IMR-90 (cell line): ENCODE results near the gene NPAS3. TPM values are rescaled to one million over a fixed set of nuclear protein-coding genes. Genes with fewer than 3 reads are reported as not detected.

Source experiments
- ATAC-seq: fragments of 200-7000 bp; cut with Tn5 transposase; 2 replicates; pipeline ENCODE4 v1.9.1; 2020; ENCODE audit warnings: low read depth, mild to moderate bottlenecking, moderate library complexity
- BruUV-seq: library from RNA; stranded (reverse); fragments of 400-500 nt; replicated peaks from 2 replicates; lab custom pipeline; 2021; lab: Mats Ljungman, UMichigan
- CTCF ChIA-PET: fragments of 300-600 bp; formaldehyde crosslinking; extraction: SDS; loops from one replicate; lab custom pipeline; 2021; ENCODE audit warnings: antibody characterized with exemption; lab: Yijun Ruan, JAX
- POLR2A ChIA-PET: fragments of 300-600 bp; sonication (Branson Sonifier 250); formaldehyde crosslinking; loops from one replicate; lab custom pipeline; 2022; ENCODE audit warnings: antibody characterized with exemption; ENCODE audit not compliant: unreplicated experiment; lab: Charles Lee
- DNase-seq: peaks from one replicate; pipeline ENCODE4 v3.0.0; 2013
- H2AFZ ChIP-seq: replicated peaks from 2 replicates; pipeline ENCODE3; 2013; ENCODE audit warnings: low read length, mild to moderate bottlenecking; ENCODE audit not compliant: poor library complexity
- H2AK5ac ChIP-seq: 2 replicates; pipeline ENCODE4 v1.6.1; 2013; ENCODE audit warnings: low read depth, low read length, inconsistent platforms
- H2AK9ac ChIP-seq: replicated peaks from 2 replicates; pipeline ENCODE3; 2013; ENCODE audit warnings: mild to moderate bottlenecking, low read depth, low read length, moderate library complexity; ENCODE audit not compliant: poor library complexity
- H2BK120ac ChIP-seq: 2 replicates; pipeline ENCODE4 v1.6.1; 2013; ENCODE audit warnings: low read depth, low read length, inconsistent platforms
- H2BK15ac ChIP-seq: 3 replicates; pipeline ENCODE4 v1.6.1; 2013; ENCODE audit warnings: low read depth, low read length, inconsistent platforms
- H2BK20ac ChIP-seq: 2 replicates; pipeline ENCODE4 v1.6.1; 2013; ENCODE audit warnings: low read depth, mild to moderate bottlenecking, inconsistent platforms, low read length, moderate library complexity
- H2BK5ac ChIP-seq: 2 replicates; pipeline ENCODE4 v1.6.1; 2013; ENCODE audit warnings: mild to moderate bottlenecking, low read depth, low read length, inconsistent platforms; ENCODE audit not compliant: poor library complexity, severe bottlenecking
- H3K14ac ChIP-seq: replicated peaks from 2 replicates; pipeline ENCODE4 v1.6.1; 2013; ENCODE audit warnings: low read depth, low read length, inconsistent platforms
- H3K18ac ChIP-seq: 2 replicates; pipeline ENCODE4 v1.6.1; 2013; ENCODE audit warnings: low read depth, low read length, control low read depth
- H3K23ac ChIP-seq: 2 replicates; pipeline ENCODE4 v1.6.1; 2013; ENCODE audit warnings: low read depth, low read length, inconsistent platforms
- H3K27ac ChIP-seq: 2 replicates; pipeline ENCODE4 v1.5.1; 2013; ENCODE audit warnings: mild to moderate bottlenecking, control low read depth, low read length; ENCODE audit not compliant: insufficient read depth
- H3K27me3 ChIP-seq: 2 replicates; pipeline ENCODE4 v1.6.1; 2013; ENCODE audit warnings: low read length; ENCODE audit not compliant: control insufficient read depth, insufficient read depth
- H3K36me3 ChIP-seq: 2 replicates; pipeline ENCODE4 v1.6.1; 2013; ENCODE audit warnings: low read length, mixed read lengths; ENCODE audit not compliant: control insufficient read depth, insufficient read depth
- H3K4ac ChIP-seq: 2 replicates; pipeline ENCODE4 v1.6.1; 2013; ENCODE audit warnings: low read depth, low read length, inconsistent platforms
- H3K4me1 ChIP-seq: 2 replicates; pipeline ENCODE4 v1.6.1; 2013; ENCODE audit warnings: low read length, mixed read lengths; ENCODE audit not compliant: control insufficient read depth, insufficient read depth
- H3K4me2 ChIP-seq: 2 replicates; pipeline ENCODE4 v1.6.1; 2013; ENCODE audit warnings: low read depth, mild to moderate bottlenecking, control low read depth, low read length, moderate library complexity
- H3K4me3 ChIP-seq: 2 replicates; pipeline ENCODE4 v1.5.1; 2013; ENCODE audit warnings: low read depth, mild to moderate bottlenecking, control low read depth, low read length, moderate library complexity; ENCODE audit not compliant: insufficient read depth
- H3K56ac ChIP-seq: 2 replicates; pipeline ENCODE4 v1.6.1; 2013; ENCODE audit warnings: low read length, inconsistent platforms; ENCODE audit not compliant: insufficient read depth; ENCODE audit errors: extremely low read depth
- H3K79me1 ChIP-seq, 2 experiments: 2 replicates each; pipeline ENCODE4 v1.6.1; 2013; ENCODE audit warnings: low read length in 2 of 2, inconsistent platforms in 1 of 2, low read depth in 1 of 2
- H3K9ac ChIP-seq: 2 replicates; pipeline ENCODE4 v1.6.1; 2013; ENCODE audit warnings: low read depth, low read length, control low read depth
- H3K9me1 ChIP-seq: 2 replicates; pipeline ENCODE4 v1.6.1; 2013; ENCODE audit warnings: low read length, inconsistent platforms; ENCODE audit not compliant: insufficient read depth
- H3K9me3 ChIP-seq: 2 replicates; pipeline ENCODE4 v1.6.1; 2013; ENCODE audit warnings: low read length; ENCODE audit not compliant: control insufficient read depth, insufficient read depth
- H4K20me1 ChIP-seq: 2 replicates; pipeline ENCODE4 v1.6.1; 2013; ENCODE audit warnings: low read length, inconsistent platforms; ENCODE audit not compliant: insufficient read depth
- H4K5ac ChIP-seq: 2 replicates; pipeline ENCODE4 v1.6.1; 2013; ENCODE audit warnings: mild to moderate bottlenecking, low read depth, low read length, control low read depth
- H4K8ac ChIP-seq, 2 experiments: 2 replicates each; pipeline ENCODE4 v1.6.1; 2013; ENCODE audit warnings: low read depth in 2 of 2, low read length in 2 of 2, control low read depth in 1 of 2, inconsistent platforms in 1 of 2
- H4K91ac ChIP-seq: 2 replicates; pipeline ENCODE4 v1.6.1; 2013; ENCODE audit warnings: low read depth, low read length, inconsistent platforms; ENCODE audit not compliant: insufficient read depth
- MAZ ChIP-seq: IDR thresholded peaks from 2 replicates; pipeline ENCODE4 v1.6.1; 2012; ENCODE audit warnings: low read depth, mild to moderate bottlenecking, low read length, improper control_type of control experiment, moderate library complexity, borderline replicate concordance
- RAD21 ChIP-seq: IDR thresholded peaks from 2 replicates; pipeline ENCODE4 v1.6.1; 2012; ENCODE audit warnings: low read length, improper control_type of control experiment
- RCOR1 ChIP-seq: IDR thresholded peaks from 2 replicates; pipeline ENCODE4 v1.6.1; 2012; ENCODE audit warnings: mild to moderate bottlenecking, low read length, improper control_type of control experiment; ENCODE audit not compliant: insufficient replicate concordance
- WGBS, 2 experiments: methylation state at CpG; one replicate each; pipeline versions ENCODE4 v1.1.5 to v1.1.7; 2013; ENCODE audit warnings: missing lambda C conversion rate in 2 of 2; ENCODE audit not compliant: insufficient read length in 1 of 2; ENCODE audit errors: extremely low coverage in 2 of 2; 5-methylcytosine and 5-hydroxymethylcytosine counted together
- dilution Hi-C: fragments of 300-500 bp; cut with HindIII; formaldehyde crosslinking; loops from one replicate; pipeline ENCODE4 v1.14.3; 2018; ENCODE audit warnings: low sequenced_read_pairs; ENCODE audit not compliant: unreplicated experiment
- in situ Hi-C: fragments of 300-500 bp; cut with MboI; formaldehyde crosslinking; loops from 3 replicates; pipeline ENCODE4 v1.14.3; 2019; ENCODE audit warnings: low sequenced_read_pairs, inconsistent platforms, mixed read lengths
- intact Hi-C: fragments of 100-400 bp; cut with micrococcal nuclease; formaldehyde crosslinking; loops from 2 replicates; pipeline ENCODE4 v1.10.0; 2022
- polyA plus RNA-seq, 3 experiments: library from polyadenylated mRNA; depleted of rRNA; stranded (reverse); fragments of >200 nt; gene quantifications; 2 replicates each; pipeline ENCODE4 v1.2.3, GENCODE V29; 2012; ENCODE audit warnings: low replicate concordance in 1 of 3
- total RNA-seq: library from RNA; depleted of rRNA; stranded (reverse); fragments of >200 nt; gene quantifications from 2 replicates; pipeline ENCODE4 v1.2.3, GENCODE V29; 2012

The NPAS3 gene
- total and polyA plus RNA-seq, 2 of the 4 experiments (the other 2 are of a cell fraction): not detected

- WGBS, 2 experiments: no CpG with 5 or more reads among the region's 7 CpGs
- no peaks in the 10 kb centered on the region for H3K79me1 ChIP-seq
- no peaks in the 10 kb centered on the region for H3K9me1 ChIP-seq
- ATAC-seq (no peak), DNase-seq (no peak)
- in situ Hi-C loops (no loop called here), dilution Hi-C loops (no loop called here), intact Hi-C loops (no loop called here)
- H3K36me3 ChIP-seq: no peaks in the 10 kb centered on the region
- no peak overlapping the region for H3K4me3 ChIP-seq
- ChIA-PET CTCF (no interaction called here), POLR2A (no interaction called here)
- H3K4ac ChIP-seq: no peak overlapping the region
- no peak overlapping the region for H3K27ac ChIP-seq
- H4K8ac ChIP-seq: no peak overlapping the region
- no peaks in the 10 kb centered on the region for H4K20me1 ChIP-seq
- no peak overlapping the region for H3K56ac ChIP-seq
- BruUV-seq: no TSS peak
- no peak overlapping the region for H2BK120ac ChIP-seq
- H2BK15ac ChIP-seq: no peak overlapping the region
- H4K91ac ChIP-seq: no peak overlapping the region
- no peak overlapping the region for H2BK20ac ChIP-seq
- H3K27me3 ChIP-seq: no peaks in the 10 kb centered on the region
- no peak for TF ChIP-seq RCOR1
- TF ChIP-seq MAZ: no peak
- no peak for TF ChIP-seq RAD21
- H4K5ac ChIP-seq: no peak overlapping the region
- H3K23ac ChIP-seq: no peak overlapping the region
- no peak overlapping the region for H2AFZ ChIP-seq
- no peak overlapping the region for H3K4me2 ChIP-seq
- no peak overlapping the region for H3K14ac ChIP-seq
- H2AK5ac ChIP-seq: no peak overlapping the region
- H3K18ac ChIP-seq: no peak overlapping the region
- no peak overlapping the region for H2AK9ac ChIP-seq
- no peaks in the 10 kb centered on the region for H3K4me1 ChIP-seq
- no peak overlapping the region for H3K9ac ChIP-seq
- H2BK5ac ChIP-seq: no peak overlapping the region
- H3K9me3 ChIP-seq: no peaks in the 10 kb centered on the region
These were observed 623.0 kb downstream of the NPAS3 start for GRCh38 chr14:33561488-33562175.
